ENCODE results near the gene MINDY4. TPM values are rescaled to one million over a fixed set of nuclear protein-coding genes. Genes with fewer than 3 reads are reported as not detected.

MINDY4 gene
- total RNA-seq, 4 donors from 2014 or later: 8.4 to 31.1 (median 20.2) TPM

- intact Hi-C loops (cut with DNase I): no loop called here
- Histone ChIP-seq H3K4me3 (no peak overlapping the region), H3K4me1 (peaks cover 78 to 89% (median 87%) of the 10 kb centered on the region in 4 donors), H3K9me3 (no peaks in the 10 kb centered on the region), H3K36me3 (peaks cover 0 to 8% (median 3%) of the 10 kb centered on the region in 4 donors), H3K27me3 (no peaks in the 10 kb centered on the region), H3K27ac (replicated peaks in 1 of 4) (peak overlapping the region; percentile 42 to 78 (median 56))
- 89% methylated on average over 9 of the region's 9 CpGs for WGBS
- TF ChIP-seq POLR2A (IDR thresholded peaks at IDR 0.05; ENCODE audit: low read depth) (no peak), POLR2AphosphoS5 (IDR thresholded peaks at IDR 0.05) (no peak), EP300 (IDR thresholded peaks at IDR 0.05) (no peak), CTCF (IDR thresholded peaks at IDR 0.05) (no peak)
- DNase-seq (ENCODE audit: extremely low spot score): no peak
These were observed 124.8 kb downstream of the MINDY4 start for GRCh38 chr7:30896036-30896435.

GRCh38 chr7:30896783-30897637 is 125.8 kb downstream of the MINDY4 start:
- intact Hi-C loops (cut with DNase I): no loop called here
- no peak for DNase-seq (ENCODE audit: extremely low spot score)
- H3K27me3 ChIP-seq: no peaks in the 10 kb centered on the region
- H3K4me1 ChIP-seq: peaks cover 82 to 97% (median 90%) of the 10 kb centered on the region in 4 donors
- H3K27ac ChIP-seq (replicated peaks in 1 of 4): peak overlapping the region; percentile 42 to 78 (median 55)
- WGBS: 46% methylated on average over 12 of the region's 13 CpGs
- TF ChIP-seq POLR2AphosphoS5 (IDR thresholded peaks at IDR 0.05): no peak
- TF ChIP-seq POLR2A (IDR thresholded peaks at IDR 0.05; ENCODE audit: low read depth): no peak
- no peak for TF ChIP-seq EP300 (IDR thresholded peaks at IDR 0.05)
- TF ChIP-seq CTCF (IDR thresholded peaks at IDR 0.05): no peak
- H3K9me3 ChIP-seq: no peaks in the 10 kb centered on the region
- peaks cover 0 to 6% (median 1%) of the 10 kb centered on the region in 4 donors for H3K36me3 ChIP-seq
- no peak overlapping the region for H3K4me3 ChIP-seq

DNA sequence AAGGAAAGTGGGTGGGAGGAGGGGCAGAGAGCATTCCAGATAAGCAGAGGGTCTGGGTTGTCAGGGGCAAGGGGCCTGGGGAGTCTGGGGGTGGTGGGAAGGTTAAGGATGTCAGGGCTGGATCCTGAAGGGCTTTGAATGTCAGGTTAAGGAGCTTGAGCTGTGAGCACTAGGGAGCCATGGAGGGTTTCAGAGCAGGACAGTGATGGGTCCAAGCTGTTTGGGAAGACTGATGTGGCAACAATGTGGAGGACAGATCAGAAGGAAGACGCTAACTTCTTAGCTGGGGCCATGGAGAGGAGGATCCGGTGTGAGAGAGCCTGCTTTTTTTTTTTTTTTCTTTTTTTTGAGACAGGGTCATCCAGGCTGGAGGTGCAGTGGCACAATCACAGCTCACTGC is 126.6 kb downstream of the MINDY4 start:
- DNase-seq (ENCODE audit: extremely low spot score): no peak
- H3K4me1 ChIP-seq: peaks cover 87 to 97% (median 90%) of the 10 kb centered on the region in 4 donors
- H3K4me3 ChIP-seq: no peak overlapping the region
- 90% methylated on average over 2 of the region's 2 CpGs for WGBS
- H3K36me3 ChIP-seq: no peaks in the 10 kb centered on the region
- H3K9me3 ChIP-seq: no peaks in the 10 kb centered on the region
- intact Hi-C loops (cut with DNase I): no loop called here
- H3K27ac ChIP-seq (replicated peaks in 1 of 4): peak overlapping the region; percentile 42 to 78 (median 55)
- H3K27me3 ChIP-seq: no peaks in the 10 kb centered on the region
- TF ChIP-seq POLR2AphosphoS5 (IDR thresholded peaks at IDR 0.05) (no peak), CTCF (IDR thresholded peaks at IDR 0.05) (no peak), POLR2A (IDR thresholded peaks at IDR 0.05; ENCODE audit: low read depth) (no peak), EP300 (IDR thresholded peaks at IDR 0.05) (no peak)

GRCh38 chr7:30898411-30898810 is 127.2 kb downstream of the MINDY4 start:
- peak overlapping the region; percentile 17 to 78 (median 47) for H3K27ac ChIP-seq (replicated peaks in 1 of 4)
- WGBS: 84% methylated on average over 12 of the region's 12 CpGs
- H3K27me3 ChIP-seq: no peaks in the 10 kb centered on the region
- H3K9me3 ChIP-seq: no peaks in the 10 kb centered on the region
- intact Hi-C loops (cut with DNase I): no loop called here
- DNase-seq (ENCODE audit: extremely low spot score): no peak
- TF ChIP-seq CTCF (IDR thresholded peaks at IDR 0.05) (no peak), POLR2A (IDR thresholded peaks at IDR 0.05; ENCODE audit: low read depth) (no peak), POLR2AphosphoS5 (IDR thresholded peaks at IDR 0.05) (no peak)
- H3K36me3 ChIP-seq: no peaks in the 10 kb centered on the region
- peaks cover 80 to 92% (median 83%) of the 10 kb centered on the region in 4 donors for H3K4me1 ChIP-seq
- H3K4me3 ChIP-seq: no peak overlapping the region
